AG09319 (cell line): ENCODE measurements around the gene VPS13C.

ENCODE experiments used
- DNase-seq: peaks from one replicate; pipeline ENCODE4 v3.0.0-alpha.2; 2010; ENCODE audit warnings: low read depth; ENCODE audit errors: extremely low read depth
- TF ChIP-seq, protein P1 (sequence below): IDR thresholded peaks from 2 replicates; pipeline ENCODE4 v1.5.1; 2011; ENCODE audit warnings: low read depth, mild to moderate bottlenecking, inconsistent platforms, low read length, moderate library complexity

The VPS13C gene

GRCh38 chr15:61915640-61916039 is 144.6 kb downstream of the VPS13C start:
- TF ChIP-seq, protein P1, sequence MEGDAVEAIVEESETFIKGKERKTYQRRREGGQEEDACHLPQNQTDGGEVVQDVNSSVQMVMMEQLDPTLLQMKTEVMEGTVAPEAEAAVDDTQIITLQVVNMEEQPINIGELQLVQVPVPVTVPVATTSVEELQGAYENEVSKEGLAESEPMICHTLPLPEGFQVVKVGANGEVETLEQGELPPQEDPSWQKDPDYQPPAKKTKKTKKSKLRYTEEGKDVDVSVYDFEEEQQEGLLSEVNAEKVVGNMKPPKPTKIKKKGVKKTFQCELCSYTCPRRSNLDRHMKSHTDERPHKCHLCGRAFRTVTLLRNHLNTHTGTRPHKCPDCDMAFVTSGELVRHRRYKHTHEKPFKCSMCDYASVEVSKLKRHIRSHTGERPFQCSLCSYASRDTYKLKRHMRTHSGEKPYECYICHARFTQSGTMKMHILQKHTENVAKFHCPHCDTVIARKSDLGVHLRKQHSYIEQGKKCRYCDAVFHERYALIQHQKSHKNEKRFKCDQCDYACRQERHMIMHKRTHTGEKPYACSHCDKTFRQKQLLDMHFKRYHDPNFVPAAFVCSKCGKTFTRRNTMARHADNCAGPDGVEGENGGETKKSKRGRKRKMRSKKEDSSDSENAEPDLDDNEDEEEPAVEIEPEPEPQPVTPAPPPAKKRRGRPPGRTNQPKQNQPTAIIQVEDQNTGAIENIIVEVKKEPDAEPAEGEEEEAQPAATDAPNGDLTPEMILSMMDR: no peak
- DNase-seq: no peak

- DNase-seq: peak; percentile 25
- TF ChIP-seq, protein P1: no peak
These were observed 149.3 kb downstream of the VPS13C start for GRCh38 chr15:61910839-61911369.

- TF ChIP-seq, protein P1: no peak
- DNase-seq: no peak
These were observed 152.0 kb downstream of the VPS13C start for GRCh38 chr15:61908241-61908640.

- DNase-seq: no peak
These were observed 152.5 kb downstream of the VPS13C start for GRCh38 chr15:61907753-61908086.

DNA sequence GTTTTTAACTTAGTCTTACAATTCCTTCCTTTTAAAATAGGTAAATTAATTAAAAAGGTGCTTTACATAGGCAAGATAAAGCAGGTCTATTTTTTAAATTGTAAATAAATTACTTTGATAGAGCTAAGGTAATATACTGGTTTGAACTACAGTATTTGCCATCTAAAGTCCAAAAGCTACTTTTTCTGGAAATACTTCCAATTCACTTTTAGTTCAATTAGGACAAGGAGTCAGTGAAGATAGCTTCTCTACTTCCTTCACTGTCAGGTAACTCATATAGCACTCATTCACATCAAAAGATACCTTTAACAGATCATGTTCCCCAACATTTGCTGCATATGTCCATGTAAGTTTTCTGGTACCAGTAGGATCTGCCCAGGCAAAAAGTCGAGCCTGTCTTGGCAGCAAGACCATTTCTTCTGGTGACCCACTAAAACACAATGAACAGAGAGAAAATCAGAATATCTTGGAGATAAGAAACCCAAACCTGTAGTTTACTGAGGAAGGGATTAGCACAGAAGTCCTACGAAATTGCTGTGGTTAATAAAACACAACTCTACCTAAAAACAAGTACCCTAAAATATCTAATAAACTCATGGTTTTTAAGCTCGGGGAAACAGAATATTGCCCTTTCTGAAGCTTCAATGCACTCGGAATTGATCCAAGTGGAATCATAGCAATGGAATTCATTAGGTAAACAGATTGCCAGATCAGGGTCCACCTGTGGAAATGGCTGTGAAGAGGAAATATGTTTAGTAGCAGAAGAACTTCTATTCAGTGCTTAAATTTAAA is 153.1 kb downstream of the VPS13C start:
- no peak for DNase-seq
- TF ChIP-seq, protein P1: no peak

More at GRCh38 chr15:61907753-61908086, 152.5 kb downstream of the VPS13C start:
- TF ChIP-seq, protein P1: no peak

GRCh38 chr15:61893146-61893545 is 167.1 kb downstream of the VPS13C start:
- TF ChIP-seq, protein P1: no peak

GRCh38 chr15:61892140-61892539 is 168.1 kb downstream of the VPS13C start:
- DNase-seq: no peak
- TF ChIP-seq, protein P1: no peak

More at GRCh38 chr15:61893146-61893545, 167.1 kb downstream of the VPS13C start:
- no peak for DNase-seq
